Measurements from ENCODE around the gene GPR108.

The GPR108 gene

GRCh38 chr19:6719540-6719861, 17.9 kb downstream of the GPR108 start:
- TF ChIP-seq CTCF (IDR thresholded peaks at IDR 0.05), result no peak

- TF ChIP-seq CTCF (IDR thresholded peaks at IDR 0.05), result no peak
These were observed 18.4 kb downstream of the GPR108 start for GRCh38 chr19:6718741-6719539.

- no peak for TF ChIP-seq CTCF (IDR thresholded peaks at IDR 0.05)
These were observed 19.2 kb downstream of the GPR108 start for GRCh38 chr19:6718111-6718740.

GRCh38 chr19:6717441-6717971, 19.9 kb downstream of the GPR108 start:
- no peak for TF ChIP-seq CTCF (IDR thresholded peaks at IDR 0.05)

GRCh38 chr19:6717036-6717435, 20.3 kb downstream of the GPR108 start:
- no peak for TF ChIP-seq CTCF (IDR thresholded peaks at IDR 0.05)

- TF ChIP-seq CTCF (IDR thresholded peaks at IDR 0.05), result no peak
These were observed 20.8 kb downstream of the GPR108 start for GRCh38 chr19:6716610-6716970.

GRCh38 chr19:6714749-6715555, 22.4 kb downstream of the GPR108 start:
- no peak for TF ChIP-seq CTCF (IDR thresholded peaks at IDR 0.05)
